ENCODE measurements around the gene P2RY14. TPM values are rescaled to one million over a fixed set of nuclear protein-coding genes. Genes with fewer than 3 reads are reported as not detected.

Gene P2RY14
- total and polyA plus RNA-seq, 12 donors = 0.17 to 2.4 (median 0.57) TPM; not detected in 1

- 17 to 79% (median 50%) methylated on average over 3 of the region's 3 CpGs for WGBS, 4 donors
- Histone ChIP-seq H3K27me3 (no peaks in the 10 kb centered on the region), H3K4me1 (replicated peaks in 1 of 2) (no peaks in the 10 kb centered on the region), H3K36me3 (replicated peaks in 1 of 2) (no peaks in the 10 kb centered on the region), H3K27ac (no peak overlapping the region), H3K4me3 (no peak overlapping the region), H3K9me3 (replicated peaks in 1 of 3) (no peaks in the 10 kb centered on the region)
- no peak for TF ChIP-seq POLR2A (IDR thresholded peaks at IDR 0.05)
- no peak for TF ChIP-seq CTCF (IDR thresholded peaks at IDR 0.05)
- no peak for DNase-seq
- intact Hi-C loops (cut with DNase I) = no loop called here
These were observed 11.1 kb upstream of the P2RY14 start for GRCh38 chr3:151289445-151289844.

- Histone ChIP-seq H3K4me1 (replicated peaks in 1 of 2) (peaks cover 0 to 17% of the 10 kb centered on the region in 2 donors), H3K27ac (no peak overlapping the region), H3K27me3 (no peaks in the 10 kb centered on the region), H3K4me3 (no peak overlapping the region), H3K9me3 (replicated peaks in 1 of 3) (no peaks in the 10 kb centered on the region), H3K36me3 (replicated peaks in 1 of 2) (no peaks in the 10 kb centered on the region)
- WGBS, 4 donors = 79 to 92% (median 90%) methylated on average over 1 of the region's 1 CpG
- no peak for DNase-seq
- intact Hi-C loops (cut with DNase I) = no loop called here
- TF ChIP-seq POLR2A (IDR thresholded peaks at IDR 0.05) (no peak), CTCF (IDR thresholded peaks at IDR 0.05) (no peak)
These were observed 7.6 kb upstream of the P2RY14 start for GRCh38 chr3:151285940-151286339.

GRCh38 chr3:151283907-151284461, 5.6 kb upstream of the P2RY14 start:
- Histone ChIP-seq H3K9me3 (replicated peaks in 1 of 3) (no peaks in the 10 kb centered on the region), H3K36me3 (replicated peaks in 1 of 2) (no peaks in the 10 kb centered on the region), H3K27ac (peak overlapping the region in 1 of 5 donors; percentile 28), H3K27me3 (no peaks in the 10 kb centered on the region), H3K4me1 (replicated peaks in 1 of 2) (peaks cover 0 to 17% of the 10 kb centered on the region in 2 donors), H3K4me3 (no peak overlapping the region)
- TF ChIP-seq CTCF (IDR thresholded peaks at IDR 0.05) (no peak), POLR2A (IDR thresholded peaks at IDR 0.05) (no peak)
- WGBS, 4 donors = 35 to 44% (median 39%) methylated on average over 5 of the region's 5 CpGs
- intact Hi-C loops (cut with DNase I) = loop anchor here (5.0 kb wide), 3 partner anchors 57 to 117 kb away; no protein-coding TSS in a partner anchor
- DNase-seq = peak in 1 of 7 donors; percentile 13

GRCh38 chr3:151283387-151283786, 5.0 kb upstream of the P2RY14 start:
- peaks cover 0 to 17% of the 10 kb centered on the region in 2 donors for H3K4me1 ChIP-seq (replicated peaks in 1 of 2)
- no peaks in the 10 kb centered on the region for H3K27me3 ChIP-seq
- 57 to 67% (median 58%) methylated on average over 4 of the region's 4 CpGs for WGBS, 4 donors
- no peaks in the 10 kb centered on the region for H3K9me3 ChIP-seq (replicated peaks in 1 of 3)
- intact Hi-C loops (cut with DNase I) = loop anchor here (5.0 kb wide), 3 partner anchors 56 to 116 kb away; no protein-coding TSS in a partner anchor
- peak overlapping the region in 1 of 5 donors; percentile 28 for H3K27ac ChIP-seq
- no peaks in the 10 kb centered on the region for H3K36me3 ChIP-seq (replicated peaks in 1 of 2)
- H3K4me3 ChIP-seq = no peak overlapping the region
- no peak for TF ChIP-seq CTCF (IDR thresholded peaks at IDR 0.05)
- TF ChIP-seq POLR2A (IDR thresholded peaks at IDR 0.05) = no peak
- DNase-seq = no peak
